ENCODE results near the gene FLT1.

The FLT1 gene

DNA sequence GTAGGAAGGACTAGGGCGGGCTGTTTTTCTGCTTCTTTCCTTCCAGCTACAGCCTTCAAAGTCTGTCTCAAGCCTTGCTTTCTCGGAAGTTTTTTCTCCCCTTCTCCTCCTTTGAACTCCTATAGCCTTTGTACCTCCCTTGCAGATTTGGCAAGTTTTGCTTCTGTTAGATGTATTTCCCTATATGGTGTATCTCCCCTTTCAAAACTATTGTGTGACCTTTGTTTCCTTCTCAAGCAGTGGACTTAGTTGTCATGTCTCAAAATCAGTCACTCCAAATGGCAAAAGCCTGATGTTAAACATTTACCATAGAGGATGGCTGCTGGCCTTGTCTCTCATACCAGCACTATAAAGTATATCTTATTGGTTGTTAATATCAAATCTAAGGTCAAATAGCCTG, 152.7 kb downstream of the FLT1 start:
- H4K20me1 ChIP-seq (ENCODE audit: control insufficient read depth, insufficient read depth, low read depth, low read length) = no peaks in the 10 kb centered on the region
- no peak overlapping the region for H3K27ac ChIP-seq (ENCODE audit: low read depth, low read length)
- no peaks in the 10 kb centered on the region for H3K36me3 ChIP-seq (ENCODE audit: control insufficient read depth, low read length)
- no peaks in the 10 kb centered on the region for H3K9me2 ChIP-seq (replicated peaks; ENCODE audit: control insufficient read depth, low read length)
- no peaks in the 10 kb centered on the region for H3K4me1 ChIP-seq (ENCODE audit: control insufficient read depth, low read length)
- peaks cover 7% of the 10 kb centered on the region; the same call in 1 of the 2 replicates for H3K27me3 ChIP-seq (ENCODE audit: control insufficient read depth, low read length)
- H3K79me2 ChIP-seq (ENCODE audit: control insufficient read depth, low read length) = no peaks in the 10 kb centered on the region
- no peak overlapping the region for H3K4me3 ChIP-seq (ENCODE audit: low read length)
- H3K9me3 ChIP-seq (ENCODE audit: control insufficient read depth, insufficient read depth, low read length) = no peaks in the 10 kb centered on the region
- TF ChIP-seq EZH2phosphoT487 (IDR thresholded peaks at IDR 0.05; ENCODE audit: borderline replicate concordance, low read length) = no peak
- TF ChIP-seq, protein P1, sequence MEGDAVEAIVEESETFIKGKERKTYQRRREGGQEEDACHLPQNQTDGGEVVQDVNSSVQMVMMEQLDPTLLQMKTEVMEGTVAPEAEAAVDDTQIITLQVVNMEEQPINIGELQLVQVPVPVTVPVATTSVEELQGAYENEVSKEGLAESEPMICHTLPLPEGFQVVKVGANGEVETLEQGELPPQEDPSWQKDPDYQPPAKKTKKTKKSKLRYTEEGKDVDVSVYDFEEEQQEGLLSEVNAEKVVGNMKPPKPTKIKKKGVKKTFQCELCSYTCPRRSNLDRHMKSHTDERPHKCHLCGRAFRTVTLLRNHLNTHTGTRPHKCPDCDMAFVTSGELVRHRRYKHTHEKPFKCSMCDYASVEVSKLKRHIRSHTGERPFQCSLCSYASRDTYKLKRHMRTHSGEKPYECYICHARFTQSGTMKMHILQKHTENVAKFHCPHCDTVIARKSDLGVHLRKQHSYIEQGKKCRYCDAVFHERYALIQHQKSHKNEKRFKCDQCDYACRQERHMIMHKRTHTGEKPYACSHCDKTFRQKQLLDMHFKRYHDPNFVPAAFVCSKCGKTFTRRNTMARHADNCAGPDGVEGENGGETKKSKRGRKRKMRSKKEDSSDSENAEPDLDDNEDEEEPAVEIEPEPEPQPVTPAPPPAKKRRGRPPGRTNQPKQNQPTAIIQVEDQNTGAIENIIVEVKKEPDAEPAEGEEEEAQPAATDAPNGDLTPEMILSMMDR (IDR thresholded peaks at IDR 0.05; ENCODE audit: low read depth, low read length, poor library complexity, severe bottlenecking) = no peak
- H3K4me2 ChIP-seq (ENCODE audit: low read length) = no peak overlapping the region
- no peaks in the 10 kb centered on the region for H3F3A ChIP-seq (ENCODE audit: control insufficient read depth, insufficient read depth)

DNA sequence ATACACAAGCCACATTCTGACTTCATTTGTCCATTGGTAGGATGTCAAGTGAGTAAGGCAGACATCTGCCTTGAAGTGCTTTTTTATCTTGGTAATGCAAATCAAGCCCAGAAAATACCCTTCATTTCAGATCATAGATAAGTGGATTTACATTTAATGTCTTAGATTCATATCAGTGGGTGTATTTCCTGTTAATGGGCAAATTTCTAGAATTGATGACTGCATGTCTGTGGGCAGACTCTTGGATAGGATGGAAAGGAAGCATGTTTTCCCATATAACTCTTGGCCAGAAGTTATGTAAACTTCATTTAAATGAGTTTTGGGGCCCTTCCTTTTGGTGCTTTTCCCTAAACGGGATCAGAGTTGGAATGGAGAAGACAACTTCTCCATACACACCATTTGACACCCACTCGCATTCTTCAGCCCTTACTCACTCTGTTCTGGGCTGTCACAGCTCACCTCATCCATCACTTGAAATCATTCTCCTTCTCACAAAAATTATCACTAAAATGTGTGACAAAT, 154.6 kb downstream of the FLT1 start:
- Histone ChIP-seq H3F3A (ENCODE audit: control insufficient read depth, insufficient read depth) (no peaks in the 10 kb centered on the region), H3K36me3 (ENCODE audit: control insufficient read depth, low read length) (no peaks in the 10 kb centered on the region), H3K79me2 (ENCODE audit: control insufficient read depth, low read length) (no peaks in the 10 kb centered on the region), H3K4me1 (ENCODE audit: control insufficient read depth, low read length) (no peaks in the 10 kb centered on the region), H3K27ac (ENCODE audit: low read depth, low read length) (no peak overlapping the region), H3K9me2 (replicated peaks; ENCODE audit: control insufficient read depth, low read length) (no peaks in the 10 kb centered on the region), H3K27me3 (ENCODE audit: control insufficient read depth, low read length) (0 out of 2 replicates have a peak, but pooled peaks cover 3% of the 10 kb centered on the region), H4K20me1 (ENCODE audit: control insufficient read depth, insufficient read depth, low read depth, low read length) (no peaks in the 10 kb centered on the region), H3K4me3 (ENCODE audit: low read length) (no peak overlapping the region), H3K4me2 (ENCODE audit: low read length) (no peak overlapping the region), H3K9me3 (ENCODE audit: control insufficient read depth, insufficient read depth, low read length) (no peaks in the 10 kb centered on the region)
- TF ChIP-seq EZH2phosphoT487 (IDR thresholded peaks at IDR 0.05; ENCODE audit: borderline replicate concordance, low read length) = no peak
- TF ChIP-seq, protein P1 (IDR thresholded peaks at IDR 0.05; ENCODE audit: low read depth, low read length, poor library complexity, severe bottlenecking) = no peak

DNA sequence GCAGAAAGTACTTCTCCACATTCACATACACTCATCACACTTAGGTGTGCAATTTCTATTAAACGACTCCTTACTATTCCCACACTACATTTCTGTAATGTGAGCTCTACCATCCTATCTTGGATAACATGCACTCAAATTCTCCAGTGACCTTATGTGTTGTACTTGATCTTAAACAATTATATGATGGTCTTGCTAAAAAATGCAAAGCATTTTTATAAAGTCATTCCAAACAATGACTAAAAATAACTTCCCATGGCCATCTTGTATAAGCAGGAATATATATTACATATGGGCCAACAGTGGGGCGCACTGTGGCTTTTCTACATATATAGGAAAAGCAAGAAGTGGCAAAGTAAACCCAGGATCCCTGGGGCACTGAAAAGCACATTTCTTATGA, 155.5 kb downstream of the FLT1 start:
- Histone ChIP-seq H3K4me3 (ENCODE audit: low read length) (no peak overlapping the region), H3K9me2 (replicated peaks; ENCODE audit: control insufficient read depth, low read length) (no peaks in the 10 kb centered on the region), H3K4me1 (ENCODE audit: control insufficient read depth, low read length) (no peaks in the 10 kb centered on the region), H4K20me1 (ENCODE audit: control insufficient read depth, insufficient read depth, low read depth, low read length) (no peaks in the 10 kb centered on the region), H3K27me3 (ENCODE audit: control insufficient read depth, low read length) (0 out of 2 replicates have a peak, but pooled peaks cover 3% of the 10 kb centered on the region), H3F3A (ENCODE audit: control insufficient read depth, insufficient read depth) (no peaks in the 10 kb centered on the region), H3K27ac (ENCODE audit: low read depth, low read length) (no peak overlapping the region), H3K4me2 (ENCODE audit: low read length) (no peak overlapping the region), H3K79me2 (ENCODE audit: control insufficient read depth, low read length) (no peaks in the 10 kb centered on the region), H3K36me3 (ENCODE audit: control insufficient read depth, low read length) (no peaks in the 10 kb centered on the region), H3K9me3 (ENCODE audit: control insufficient read depth, insufficient read depth, low read length) (no peaks in the 10 kb centered on the region)
- no peak for TF ChIP-seq EZH2phosphoT487 (IDR thresholded peaks at IDR 0.05; ENCODE audit: borderline replicate concordance, low read length)
- TF ChIP-seq, protein P1 (IDR thresholded peaks at IDR 0.05; ENCODE audit: low read depth, low read length, poor library complexity, severe bottlenecking) = no peak

Data from DOHH2 (cell line).